Endothelial cell (in vitro differentiated cells): ENCODE results near the gene DRAM2. TPM values are rescaled to one million over a fixed set of nuclear protein-coding genes. Genes with fewer than 3 reads are reported as not detected.
"Not testable (repeated sequence)": the region's sequence is repeated elsewhere in the genome, so short reads cannot be mapped to it uniquely, and the experiment has no call there.

Experiments
- DNase-seq: peaks from one replicate; pipeline ENCODE4 v3.0.0; 2021; ENCODE audit warnings: low spot score
- H3K27ac Mint-ChIP-seq: one replicate; pipeline ENCODE4 v1.8.0; 2021; ENCODE audit warnings: mixed read lengths, inconsistent platforms; ENCODE audit not compliant: unreplicated experiment
- H3K27me3 Mint-ChIP-seq: one replicate; pipeline ENCODE4 v1.8.0; 2021; ENCODE audit warnings: mild to moderate bottlenecking, moderate library complexity, mixed read lengths, inconsistent platforms; ENCODE audit not compliant: unreplicated experiment
- H3K36me3 Mint-ChIP-seq: one replicate; pipeline ENCODE4 v1.8.0; 2021; ENCODE audit warnings: mild to moderate bottlenecking, low read depth, mixed read lengths, inconsistent platforms; ENCODE audit not compliant: unreplicated experiment
- H3K4me1 Mint-ChIP-seq: one replicate; pipeline ENCODE4 v1.8.0; 2021; ENCODE audit warnings: mild to moderate bottlenecking, mixed read lengths, inconsistent platforms; ENCODE audit not compliant: unreplicated experiment
- H3K4me3 Mint-ChIP-seq: one replicate; pipeline ENCODE4 v1.8.0; 2021; ENCODE audit warnings: mild to moderate bottlenecking, mixed read lengths, inconsistent platforms; ENCODE audit not compliant: unreplicated experiment
- H3K9me3 Mint-ChIP-seq: one replicate; pipeline ENCODE4 v1.8.0; 2021; ENCODE audit warnings: mixed read lengths, inconsistent platforms; ENCODE audit not compliant: unreplicated experiment
- CTCF ChIP-seq: fragments of 200-600 bp; sonication (generic); IDR thresholded peaks from one replicate; pipeline ENCODE4 v1.5.0; 2021; ENCODE audit warnings: antibody characterized with exemption; ENCODE audit not compliant: unreplicated experiment
- total RNA-seq: library from RNA; stranded (reverse); fragmentation: NEBNext Ultra II Directional; extraction: Animal tissue kit (Norgen Biotek cat#: 25700); gene quantifications from one replicate; pipeline ENCODE4 v1.2.1, GENCODE V29; 2021; ENCODE audit not compliant: unreplicated experiment

The DRAM2 gene
- total RNA-seq, 1 donor from 2014 or later, result 79.8 TPM

- peaks cover 4% of the 10 kb centered on the region for H3K36me3 Mint-ChIP-seq
- H3K9me3 Mint-ChIP-seq, result peaks cover 9% of the 10 kb centered on the region
- H3K27me3 Mint-ChIP-seq, result no peaks in the 10 kb centered on the region
- no peak for DNase-seq
- H3K27ac Mint-ChIP-seq, result no peak overlapping the region
- no peak for TF ChIP-seq CTCF
- H3K4me3 Mint-ChIP-seq, result no peak overlapping the region
- H3K4me1 Mint-ChIP-seq, result no peaks in the 10 kb centered on the region
These were observed 54.2 kb downstream of the DRAM2 start for GRCh38 chr1:111085676-111086075.

GRCh38 chr1:111084999-111085398 is 54.9 kb downstream of the DRAM2 start:
- Mint-ChIP-seq H3K27me3 (no peaks in the 10 kb centered on the region), H3K4me1 (no peaks in the 10 kb centered on the region), H3K36me3 (peaks cover 4% of the 10 kb centered on the region), H3K27ac (no peak overlapping the region), H3K4me3 (no peak overlapping the region), H3K9me3 (peaks cover 9% of the 10 kb centered on the region)
- no peak for TF ChIP-seq CTCF
- no peak for DNase-seq

GRCh38 chr1:111082421-111083203 is 57.3 kb downstream of the DRAM2 start:
- Mint-ChIP-seq H3K36me3 (no peaks in the 10 kb centered on the region), H3K27ac (no peak overlapping the region), H3K9me3 (peaks cover 14% of the 10 kb centered on the region), H3K4me3 (no peak overlapping the region), H3K4me1 (no peaks in the 10 kb centered on the region), H3K27me3 (no peaks in the 10 kb centered on the region)
- DNase-seq, result no peak
- no peak for TF ChIP-seq CTCF

- H3K27me3 Mint-ChIP-seq, H3K9me3 Mint-ChIP-seq: not testable (repeated sequence)
These were observed 60.6 kb downstream of the DRAM2 start for GRCh38 chr1:111079329-111079728.

GRCh38 chr1:111077312-111077711 is 62.6 kb downstream of the DRAM2 start:
- not testable (repeated sequence) for H3K27me3 Mint-ChIP-seq, DNase-seq, H3K4me3 Mint-ChIP-seq, H3K27ac Mint-ChIP-seq, H3K4me1 Mint-ChIP-seq, H3K36me3 Mint-ChIP-seq, H3K9me3 Mint-ChIP-seq

More at GRCh38 chr1:111079329-111079728, 60.6 kb downstream of the DRAM2 start:
- H3K36me3 Mint-ChIP-seq, H3K27ac Mint-ChIP-seq, DNase-seq, H3K4me1 Mint-ChIP-seq, H3K4me3 Mint-ChIP-seq: not testable (repeated sequence)

Other genes with a start within 250 kb of the DRAM2 start
- 19.9 TPM for gene LRIF1, start 176.2 kb downstream of the DRAM2 start, total RNA-seq
- 127 TPM for gene CEPT1, start 130 bp upstream of the DRAM2 start, total RNA-seq
- gene DENND2D, start 60.6 kb upstream of the DRAM2 start, total RNA-seq, result 3.6 TPM
- gene CHI3L2, start 87.6 kb upstream of the DRAM2 start, total RNA-seq, result 1.3 TPM
- gene CHIA, start 150.8 kb upstream of the DRAM2 start, total RNA-seq, result not detected